HG02642 (cell line): ENCODE data around the gene PIF1.
A peak's percentile ranks its signal among the peaks of the same experiment; 100 is the strongest.
"Not testable (repeated sequence)": the region's sequence is repeated elsewhere in the genome, so short reads cannot be mapped to it uniquely, and the experiment has no call there.

ENCODE experiments used
- ATAC-seq: cut with Tn5 transposase; IDR thresholded peaks from one replicate; pipeline ENCODE4 v1.9.1; 2021; ENCODE audit warnings: mild to moderate bottlenecking; ENCODE audit not compliant: unreplicated experiment, poor library complexity

The PIF1 gene

DNA sequence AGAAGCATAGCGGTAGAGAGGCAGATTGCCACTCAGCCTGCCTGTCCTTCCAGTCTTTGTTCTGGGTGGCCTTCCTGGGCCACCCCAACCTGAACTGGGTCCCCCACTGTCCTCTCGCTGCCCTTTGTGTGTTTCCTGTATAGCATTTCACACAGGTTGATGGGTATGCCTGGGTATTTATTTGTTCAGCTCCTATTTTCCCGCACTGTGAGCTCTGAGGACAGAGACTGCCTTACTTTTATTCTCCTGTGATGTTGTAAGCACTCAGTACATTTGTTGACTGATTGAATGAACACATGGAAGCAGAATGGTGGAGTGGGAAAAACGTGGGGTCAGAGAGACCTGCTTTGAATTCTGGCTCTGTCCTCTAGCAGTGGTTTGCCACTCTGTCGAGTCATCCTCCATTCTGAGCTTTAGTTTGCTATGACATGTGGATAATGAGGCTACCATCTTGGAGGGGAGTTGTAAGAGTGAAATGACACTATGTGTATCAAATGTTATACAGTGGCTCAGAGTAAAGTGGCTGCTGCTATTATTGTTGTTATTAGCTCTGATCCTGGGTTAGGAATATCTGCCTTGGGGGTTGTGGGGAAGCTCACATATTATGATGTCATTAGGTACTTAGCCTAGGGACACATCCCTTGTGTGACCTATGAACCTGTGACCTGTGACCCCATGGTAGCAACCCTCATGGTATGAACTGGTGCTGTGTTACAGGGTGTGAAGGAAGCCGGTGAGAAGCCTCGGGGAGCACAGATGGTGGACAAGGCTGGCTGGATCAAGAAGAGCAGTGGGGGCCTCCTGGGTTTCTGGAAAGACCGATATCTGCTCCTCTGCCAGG, 22.6 kb upstream of the PIF1 start:
- ATAC-seq: no peak

- ATAC-seq: no peak
Measured at GRCh38 chr15:64847448-64847847, 22.0 kb upstream of the PIF1 start.

GRCh38 chr15:64847016-64847415, 21.6 kb upstream of the PIF1 start:
- no peak for ATAC-seq

- ATAC-seq: no peak
Measured at GRCh38 chr15:64845831-64846595, 20.6 kb upstream of the PIF1 start.

GRCh38 chr15:64845183-64845611, 19.8 kb upstream of the PIF1 start:
- ATAC-seq: no peak

- ATAC-seq: no peak
Measured at GRCh38 chr15:64844576-64845145, 19.2 kb upstream of the PIF1 start.

GRCh38 chr15:64843991-64844390, 18.5 kb upstream of the PIF1 start:
- no peak for ATAC-seq

DNA sequence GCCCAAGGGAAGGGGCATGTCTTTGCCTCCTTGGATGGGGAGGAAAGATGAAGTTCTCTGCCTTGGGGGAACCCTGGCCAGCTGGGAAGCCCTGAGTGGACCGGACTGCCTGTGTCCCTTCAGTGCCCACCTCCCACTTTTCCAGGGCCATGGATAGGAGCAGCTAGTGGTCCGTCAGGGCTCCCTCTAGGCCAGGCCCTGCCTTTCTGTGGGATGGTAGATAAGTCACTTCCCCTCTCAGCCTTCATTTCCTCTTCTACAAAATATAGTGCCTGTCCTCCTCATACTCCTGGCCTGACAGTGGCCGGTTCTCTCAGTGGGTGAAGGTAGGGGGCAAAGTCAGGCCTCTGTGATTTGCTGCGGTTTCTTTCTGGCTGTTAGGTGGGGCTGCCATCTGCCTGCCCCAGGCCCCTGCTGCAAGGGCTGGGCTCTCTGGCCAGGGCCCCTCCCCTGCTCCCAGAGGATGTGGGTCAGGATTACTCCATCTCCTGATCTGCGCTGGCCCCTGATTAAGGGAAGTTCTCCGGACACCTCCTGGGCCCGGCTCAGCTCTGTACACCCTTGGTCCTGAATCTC, 17.6 kb upstream of the PIF1 start:
- no peak for ATAC-seq

DNA sequence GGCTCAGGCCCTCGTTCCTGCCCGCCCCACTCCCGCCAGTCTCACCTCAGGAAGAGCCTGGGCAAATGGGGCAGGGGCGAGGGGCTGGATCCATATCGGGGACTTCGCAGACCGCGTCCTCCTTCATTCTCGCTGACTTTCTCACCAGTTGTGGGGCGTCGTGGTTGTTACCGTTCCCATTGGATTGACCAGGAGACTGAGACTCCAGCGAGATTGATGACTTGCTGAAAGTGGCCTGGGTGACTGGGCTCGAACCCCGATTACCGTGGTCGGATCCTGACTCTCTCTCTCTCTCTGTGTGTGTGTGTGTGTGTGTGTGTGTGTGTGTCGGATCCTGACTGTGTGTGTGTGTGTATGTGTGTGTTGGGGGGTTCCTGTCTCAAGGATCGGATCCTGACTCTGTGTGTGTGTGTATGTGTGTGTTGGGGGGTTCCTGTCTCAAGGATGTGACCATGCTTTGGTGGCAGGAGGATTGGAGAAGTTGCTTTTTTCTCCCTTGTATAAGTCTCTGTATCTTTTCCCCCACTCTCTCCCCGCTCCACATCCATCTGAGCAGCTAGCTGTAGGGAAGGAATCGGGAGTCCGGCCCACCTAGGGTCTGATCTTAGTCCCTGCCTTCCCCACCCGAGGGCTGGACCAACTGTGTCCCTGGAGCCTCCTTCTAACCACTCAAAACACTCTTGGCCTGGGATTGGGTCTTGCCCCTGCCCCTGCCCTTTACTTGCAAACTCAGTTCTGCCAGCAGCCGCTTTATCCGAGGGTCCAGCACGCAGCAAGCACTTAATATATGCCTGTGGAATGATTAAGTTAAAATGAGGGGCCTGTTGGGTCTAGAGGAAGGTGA, 16.9 kb upstream of the PIF1 start:
- no peak for ATAC-seq

GRCh38 chr15:64841344-64842095, 16.1 kb upstream of the PIF1 start, which contains the start of gene PLEKHO2:
Gene PLEKHO2, plus strand, starts transcription at chr15:64841915. Its CDS starts 102 bp downstream, at chr15:64842017.
- peak; percentile 71 for ATAC-seq

GRCh38 chr15:64841060-64841343, 15.6 kb upstream of the PIF1 start:
- no peak for ATAC-seq

DNA sequence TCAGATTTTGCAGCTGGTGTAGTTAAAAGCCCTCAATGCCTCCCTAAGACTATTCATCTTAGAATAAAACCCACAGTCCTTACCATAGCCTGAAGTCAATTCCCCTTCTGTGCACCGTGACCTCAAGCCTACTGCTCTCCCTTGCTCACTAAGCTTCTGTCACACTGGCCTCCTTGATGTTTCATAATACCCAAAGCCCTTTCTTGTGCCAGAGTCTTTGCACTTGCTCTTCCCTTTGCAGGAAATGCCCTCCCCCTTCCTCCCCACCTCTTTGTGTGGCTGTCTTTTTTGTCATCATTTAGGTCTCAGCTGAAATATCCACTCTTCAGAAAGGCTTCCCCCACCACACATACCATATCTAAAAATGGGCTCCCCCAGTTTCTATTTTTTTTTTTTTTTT, 12.1 kb upstream of the PIF1 start:
- ATAC-seq: no peak

DNA sequence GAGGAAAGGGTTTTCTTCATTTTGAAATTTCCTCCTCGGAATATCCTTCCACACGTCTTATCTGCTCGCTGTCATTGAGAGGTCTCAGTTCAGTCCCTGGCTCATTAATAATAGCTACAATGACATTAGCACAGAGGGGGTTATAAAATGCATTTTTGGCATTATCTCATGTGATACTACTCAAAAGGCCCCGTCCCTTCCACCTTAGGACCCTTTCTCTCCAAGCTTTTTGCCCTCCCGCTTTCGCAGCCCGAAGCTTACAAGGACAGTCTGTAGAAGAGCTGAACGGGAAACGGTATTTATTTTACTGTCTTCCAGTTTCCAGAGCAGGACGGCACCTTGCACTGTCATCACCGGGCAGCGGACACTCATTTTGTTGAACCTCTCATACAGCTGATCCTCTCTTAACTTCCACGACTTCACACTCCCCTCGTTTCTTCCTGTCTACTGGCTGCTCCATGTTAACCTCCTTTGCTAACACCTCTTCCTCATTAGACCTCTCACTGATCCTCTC, 10.6 kb upstream of the PIF1 start:
- no peak for ATAC-seq

DNA sequence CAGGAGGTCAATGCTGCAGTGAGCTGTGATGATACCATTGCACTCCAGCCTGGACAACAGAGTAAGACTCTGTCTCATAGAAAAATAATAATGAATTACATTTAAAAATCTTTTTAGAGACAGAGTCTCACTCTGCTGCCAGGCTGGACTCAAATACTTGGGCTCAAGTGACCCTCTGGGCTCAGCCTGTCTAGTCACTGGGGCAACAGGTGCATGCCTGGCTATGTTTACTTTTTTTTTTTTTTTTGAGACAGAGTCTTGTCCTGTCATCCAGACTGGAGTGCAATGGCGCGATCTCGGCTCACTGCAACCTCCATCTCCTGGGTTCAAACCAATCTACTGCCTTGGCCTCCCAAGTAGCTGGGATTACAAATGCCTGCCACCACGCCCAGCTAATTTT, 8.2 kb upstream of the PIF1 start:
- ATAC-seq: no peak

GRCh38 chr15:64828985-64829384, 3.5 kb upstream of the PIF1 start:
- ATAC-seq: no peak

DNA sequence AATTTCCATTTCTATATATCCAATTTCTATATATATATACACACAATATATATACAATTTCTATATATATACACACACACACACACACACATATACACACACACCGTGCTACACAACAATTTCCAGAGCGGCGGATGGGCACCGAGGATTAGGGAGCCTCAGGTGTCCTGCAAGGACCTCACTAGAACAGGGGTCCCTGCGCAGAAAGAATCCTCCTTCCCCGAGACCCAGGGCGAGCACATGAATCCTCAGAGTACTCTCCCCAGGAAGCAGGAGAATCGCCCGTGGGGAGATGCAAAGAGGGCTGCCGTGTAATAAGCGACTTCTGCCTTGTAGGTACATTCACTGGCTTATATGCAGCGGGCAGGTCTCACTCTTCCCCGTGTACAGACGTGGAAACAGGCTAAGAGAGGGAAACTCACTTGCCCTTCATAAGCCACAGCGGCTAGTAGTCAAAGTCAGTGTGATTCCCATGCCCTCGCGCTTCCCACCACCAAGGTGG, 467 bp downstream of the PIF1 start:
- ATAC-seq: peak; percentile 9

GRCh38 chr15:64816452-64816851, 9.0 kb downstream of the PIF1 start:
- ATAC-seq: no peak

GRCh38 chr15:64814965-64815364, 10.5 kb downstream of the PIF1 start:
- ATAC-seq: not testable (repeated sequence)

DNA sequence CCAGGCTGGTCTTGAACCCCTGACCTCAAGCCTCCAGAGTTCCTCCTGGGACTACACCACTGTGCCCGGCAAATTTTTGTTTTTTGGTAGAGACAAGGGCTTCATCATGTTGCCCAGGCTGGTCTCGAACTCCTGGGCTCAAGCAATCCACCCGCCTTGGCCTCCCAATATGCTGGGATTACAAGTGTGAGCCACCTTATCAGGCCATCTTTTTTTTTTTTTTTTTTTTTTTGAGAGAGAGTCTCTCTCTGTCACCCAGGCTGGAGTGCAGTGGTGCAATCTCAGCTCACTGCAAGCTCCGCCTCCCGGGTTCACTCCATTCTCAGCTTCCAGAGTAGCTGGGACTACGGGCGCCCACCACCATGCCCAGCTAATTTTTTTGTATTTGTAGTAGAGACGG, 11.2 kb downstream of the PIF1 start:
- ATAC-seq: not testable (repeated sequence)
